GM18868 (cell line): ENCODE measurements around the gene CARMIL1.

Experiments
- ATAC-seq: cut with Tn5 transposase; IDR thresholded peaks from one replicate; pipeline ENCODE4 v1.9.1; 2021; ENCODE audit warnings: mild to moderate bottlenecking, moderate library complexity; ENCODE audit not compliant: unreplicated experiment

CARMIL1 gene

DNA sequence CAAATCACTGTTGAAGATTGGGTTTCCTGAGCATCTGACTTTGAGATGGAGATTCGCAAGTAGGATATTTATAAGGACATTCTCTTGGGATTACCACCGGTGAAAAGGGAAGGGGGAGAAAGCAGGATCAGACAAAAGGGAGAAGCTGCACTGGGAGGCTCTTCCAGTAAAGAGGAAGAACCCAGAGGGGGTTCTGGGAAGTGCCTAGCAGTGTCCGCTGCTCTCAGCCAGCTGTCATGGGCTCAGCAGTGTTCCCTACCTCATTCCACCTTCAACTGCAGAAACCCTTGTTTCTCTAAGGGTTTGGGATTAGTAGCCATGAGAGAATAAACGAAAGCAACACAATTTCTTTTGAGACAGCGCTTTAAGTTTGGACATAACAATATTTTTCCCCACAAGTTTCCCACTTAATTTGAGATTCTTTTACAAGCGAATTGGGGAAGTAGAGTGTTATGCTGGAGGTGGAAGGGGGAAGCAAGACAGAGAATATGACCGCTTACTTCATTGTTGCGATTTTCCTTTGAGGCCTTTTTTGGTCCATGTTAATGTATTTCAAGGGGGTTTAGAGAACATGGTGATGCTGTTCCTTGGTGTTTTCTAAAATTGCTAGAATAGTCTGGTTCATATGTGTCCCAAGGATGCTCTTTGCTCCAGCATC, 218.3 kb downstream of the CARMIL1 start:
- no peak for ATAC-seq

DNA sequence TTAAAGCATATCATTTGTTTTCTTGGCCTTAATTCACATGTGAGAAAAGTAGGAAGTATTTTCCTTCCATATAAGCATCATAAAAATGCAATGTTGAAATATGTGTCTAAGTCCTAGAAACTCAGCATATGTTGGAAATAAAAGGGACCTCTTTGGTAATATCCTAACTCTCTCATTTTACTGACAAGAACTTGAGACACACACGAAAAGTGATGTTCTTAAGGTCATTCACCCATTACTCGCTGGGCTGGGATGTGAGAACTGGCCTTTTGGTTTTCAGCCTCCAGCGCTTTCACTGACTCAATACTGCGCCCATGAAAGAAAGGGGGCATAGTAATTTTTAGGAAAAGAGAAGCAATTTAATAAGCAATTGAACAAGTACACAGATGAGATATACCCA, 219.3 kb downstream of the CARMIL1 start:
- no peak for ATAC-seq

DNA sequence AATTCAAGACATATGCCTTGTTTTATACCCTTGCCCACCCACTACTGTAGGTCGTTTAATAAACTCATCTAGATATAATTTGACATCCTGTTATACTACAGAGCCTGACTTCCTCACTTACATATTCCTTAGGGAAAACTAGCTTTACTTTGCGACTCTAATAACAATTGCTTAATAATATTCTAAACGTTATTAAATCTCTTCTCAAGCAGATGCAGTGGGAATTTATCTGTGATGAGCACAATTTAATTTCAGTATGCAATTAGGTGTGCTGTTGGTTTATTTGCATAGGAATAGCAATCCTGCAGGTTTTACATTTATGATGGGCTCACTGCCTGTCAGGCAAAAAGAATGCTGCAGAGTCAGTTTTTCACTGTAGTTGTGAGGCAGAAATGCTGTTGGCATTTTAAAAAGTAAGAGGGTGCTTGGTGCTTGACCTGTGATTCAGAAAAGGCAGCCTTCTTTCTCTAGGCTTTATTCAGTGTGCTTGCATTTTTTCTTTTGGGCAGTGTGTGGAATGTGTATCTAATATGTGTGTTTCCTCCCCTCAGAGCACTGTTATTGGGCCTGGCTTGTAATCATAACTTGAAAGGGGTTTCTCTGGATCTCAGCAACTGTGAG, 220.6 kb downstream of the CARMIL1 start:
- no peak for ATAC-seq

DNA sequence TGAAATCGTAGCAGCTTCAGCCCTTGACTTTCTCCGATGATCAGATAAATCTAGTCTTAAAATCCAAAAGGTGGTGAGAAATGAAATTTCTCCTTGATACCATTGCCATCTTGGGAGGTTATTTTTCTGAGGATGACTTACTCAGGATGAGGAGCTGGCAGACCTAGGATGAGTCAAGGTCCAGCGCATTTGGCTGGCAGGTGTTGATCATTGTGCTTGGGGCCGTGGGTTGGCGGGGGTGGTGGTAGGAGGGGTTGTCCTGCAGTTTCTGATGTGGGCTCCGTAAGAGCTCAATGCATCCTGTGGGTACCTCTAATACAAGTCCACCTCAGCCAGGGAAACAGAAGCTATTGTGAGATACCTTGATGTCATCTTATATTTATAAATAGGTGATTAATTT, 224.5 kb downstream of the CARMIL1 start:
- no peak for ATAC-seq

DNA sequence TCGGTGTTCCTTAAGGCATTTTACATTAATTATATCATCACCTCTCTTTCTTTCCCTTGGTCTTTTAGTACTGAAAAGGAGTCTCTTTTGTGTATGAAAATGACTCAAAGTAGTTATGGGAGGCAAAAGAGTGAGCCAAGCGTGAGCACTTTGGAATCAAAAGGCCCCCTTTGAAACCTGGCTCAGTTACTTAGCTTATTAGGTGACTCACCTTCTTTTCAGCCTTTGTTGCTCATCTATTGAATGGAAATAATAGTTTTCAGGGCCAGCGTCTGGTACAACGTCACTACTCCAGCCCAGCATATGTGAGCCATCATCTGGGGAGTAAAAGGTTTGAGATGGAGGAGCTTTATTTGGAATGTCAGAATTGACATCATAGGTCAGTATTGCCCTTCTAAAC, 225.5 kb downstream of the CARMIL1 start:
- no peak for ATAC-seq

DNA sequence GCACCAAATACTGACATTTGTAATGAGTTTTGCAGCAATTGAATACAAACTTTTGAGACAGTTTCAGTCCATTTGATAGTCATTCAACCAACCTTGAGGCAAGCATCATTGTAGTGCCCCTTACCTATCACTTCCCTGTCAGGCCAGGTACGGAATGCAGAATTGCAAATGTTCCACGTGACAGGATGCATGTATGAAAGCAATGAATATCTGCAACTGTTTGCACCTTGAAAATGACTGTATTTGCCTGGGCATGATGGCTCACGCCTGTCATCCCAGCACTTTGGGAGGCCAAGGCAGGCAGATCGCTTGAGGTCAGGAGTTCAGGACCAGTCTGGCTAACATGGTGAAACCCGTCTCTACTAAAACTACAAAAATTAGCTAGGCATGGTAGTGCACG, 226.8 kb downstream of the CARMIL1 start:
- no peak for ATAC-seq

DNA sequence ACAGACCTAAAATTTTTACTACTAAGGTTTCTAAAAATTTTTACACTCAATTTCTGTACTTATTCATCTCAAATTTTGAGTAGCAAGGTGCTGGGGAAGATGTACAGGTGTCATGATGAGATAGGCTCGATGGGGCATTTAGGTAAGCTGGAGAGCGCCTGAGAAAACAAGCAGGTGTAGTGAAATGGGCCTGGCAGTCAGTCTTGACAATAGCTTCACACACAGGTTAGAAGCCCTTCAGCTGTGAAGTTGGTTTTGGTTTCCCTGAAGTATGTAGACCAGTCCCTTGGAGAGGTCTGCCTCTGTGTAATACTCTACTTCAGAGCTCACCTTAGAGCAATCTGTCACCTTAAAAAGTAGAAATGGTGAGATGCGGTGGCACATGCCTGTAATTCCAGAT, 228.9 kb downstream of the CARMIL1 start:
- no peak for ATAC-seq

DNA sequence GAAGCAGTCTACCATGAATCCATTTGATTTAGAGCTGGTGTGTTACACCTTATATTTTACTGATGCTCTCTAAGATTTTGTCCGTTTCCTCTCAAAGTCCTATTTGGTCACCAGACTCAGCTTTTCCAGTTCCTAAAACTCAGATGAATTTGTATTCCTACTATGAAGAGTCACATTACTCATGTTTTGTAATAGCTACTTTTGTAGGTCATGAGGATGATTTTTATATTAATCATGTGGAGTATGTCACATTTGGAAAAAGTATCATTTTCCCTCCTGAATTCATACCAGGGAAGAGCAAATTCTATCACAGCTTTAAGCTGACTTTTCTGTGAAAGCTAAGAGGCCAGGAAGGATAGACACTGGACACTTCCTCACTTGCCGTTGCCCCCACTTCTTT, 232.2 kb downstream of the CARMIL1 start:
- no peak for ATAC-seq

DNA sequence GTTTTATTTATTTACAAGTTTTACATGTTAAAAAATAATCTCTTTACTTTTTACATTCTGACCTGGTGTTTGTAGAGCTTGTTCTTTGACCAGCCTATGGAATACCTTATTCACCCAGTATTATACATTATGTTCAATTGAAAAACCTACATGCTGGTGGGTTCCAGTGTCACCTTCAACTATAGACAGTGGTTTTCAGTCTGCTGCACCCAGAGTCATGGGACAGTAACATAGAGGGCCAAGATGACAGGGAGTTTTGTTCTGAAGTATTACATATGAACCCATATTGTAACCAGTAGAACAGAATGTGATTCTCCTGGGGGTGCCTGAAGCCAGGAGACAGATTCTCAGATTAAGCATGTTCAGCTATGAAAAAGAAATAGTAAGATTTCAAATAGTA, 233.4 kb downstream of the CARMIL1 start:
- no peak for ATAC-seq

DNA sequence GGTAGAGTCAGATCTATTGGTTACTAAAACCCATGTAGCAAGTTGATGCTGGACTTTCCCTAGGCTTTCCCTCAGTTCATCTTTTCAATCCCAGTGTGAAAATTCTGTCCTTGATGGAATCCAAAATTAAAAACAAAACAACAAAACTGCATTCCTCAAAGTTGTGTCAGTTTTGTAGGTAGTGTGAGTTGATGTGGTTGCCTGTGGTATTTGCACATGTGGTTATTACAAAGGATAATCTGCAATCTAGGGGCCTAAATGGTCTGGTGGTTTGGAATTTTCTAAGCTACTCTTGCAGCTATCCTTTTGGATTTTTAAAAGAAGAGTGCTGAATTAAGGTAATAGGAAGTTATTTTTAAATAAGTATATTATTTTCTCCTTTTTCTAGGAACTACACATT, 240.7 kb downstream of the CARMIL1 start:
- ATAC-seq = no peak

DNA sequence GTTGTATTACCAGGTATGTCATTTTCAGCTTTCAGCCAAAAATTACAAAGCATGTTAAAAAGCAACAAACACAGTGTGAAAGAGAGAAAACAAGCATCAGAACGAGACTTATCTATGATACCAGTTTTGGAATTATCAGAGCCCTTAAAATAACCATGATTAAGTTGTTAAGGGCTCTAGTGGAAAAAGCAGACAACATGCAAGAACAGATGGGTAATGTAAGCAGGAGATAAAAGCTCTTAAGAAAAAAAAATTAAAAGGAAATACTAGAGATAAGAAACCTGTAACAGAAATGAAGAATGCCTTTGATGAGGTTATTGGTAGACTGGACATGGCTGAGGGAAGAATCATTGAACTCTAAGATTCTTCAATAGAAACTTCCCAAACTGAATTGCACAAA, 245.4 kb downstream of the CARMIL1 start:
- ATAC-seq = no peak

DNA sequence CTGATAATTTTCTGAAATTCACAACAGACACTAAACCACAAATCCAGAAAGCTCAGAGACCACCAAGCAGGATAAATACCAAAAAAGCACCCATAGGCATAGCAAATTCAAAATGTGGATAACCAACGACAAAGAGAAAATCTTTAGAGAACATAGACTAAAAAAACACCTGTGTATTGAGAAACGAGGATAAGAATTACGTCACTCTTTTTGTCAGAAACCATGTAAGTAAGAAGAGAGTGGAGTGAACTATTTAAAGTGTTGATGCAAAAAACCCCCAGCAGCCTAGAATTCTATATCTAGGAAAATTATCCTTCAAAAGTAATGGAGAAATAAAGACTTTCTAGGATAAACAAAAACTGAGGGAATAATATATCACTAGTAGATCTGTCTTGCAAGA, 245.9 kb downstream of the CARMIL1 start:
- no peak for ATAC-seq

DNA sequence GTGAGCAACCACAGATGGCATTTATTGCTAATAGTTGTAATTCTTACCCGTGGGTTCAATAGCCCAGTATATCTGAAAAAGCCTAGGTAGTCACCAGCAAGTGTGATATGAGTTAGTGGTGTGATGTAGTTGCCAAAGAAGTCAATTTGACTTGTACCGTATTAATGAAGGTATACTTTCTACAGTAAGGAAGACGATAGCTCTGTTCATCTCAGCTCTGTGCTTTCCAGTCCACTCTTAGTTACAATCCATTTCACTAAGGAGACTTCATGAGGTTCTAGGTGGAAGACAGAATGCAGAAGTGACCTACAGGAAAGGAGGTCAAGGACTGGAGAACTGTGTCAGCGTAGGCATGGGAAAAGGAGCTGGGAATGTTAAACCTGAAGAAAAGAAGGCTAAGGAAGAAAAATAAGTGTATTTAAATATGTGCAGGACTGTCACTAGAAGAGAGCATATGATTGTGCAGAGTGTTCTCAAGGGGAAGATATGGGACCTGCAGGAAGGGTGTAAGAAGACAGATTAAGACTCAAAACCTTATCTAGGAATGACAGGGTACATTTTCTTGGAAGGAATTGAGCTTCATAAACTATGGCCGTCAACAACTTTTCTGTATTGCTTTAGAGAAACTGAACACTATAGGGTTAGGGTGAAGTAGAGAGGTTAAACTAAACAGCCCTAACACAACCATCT, 255.9 kb downstream of the CARMIL1 start:
- ATAC-seq = no peak

DNA sequence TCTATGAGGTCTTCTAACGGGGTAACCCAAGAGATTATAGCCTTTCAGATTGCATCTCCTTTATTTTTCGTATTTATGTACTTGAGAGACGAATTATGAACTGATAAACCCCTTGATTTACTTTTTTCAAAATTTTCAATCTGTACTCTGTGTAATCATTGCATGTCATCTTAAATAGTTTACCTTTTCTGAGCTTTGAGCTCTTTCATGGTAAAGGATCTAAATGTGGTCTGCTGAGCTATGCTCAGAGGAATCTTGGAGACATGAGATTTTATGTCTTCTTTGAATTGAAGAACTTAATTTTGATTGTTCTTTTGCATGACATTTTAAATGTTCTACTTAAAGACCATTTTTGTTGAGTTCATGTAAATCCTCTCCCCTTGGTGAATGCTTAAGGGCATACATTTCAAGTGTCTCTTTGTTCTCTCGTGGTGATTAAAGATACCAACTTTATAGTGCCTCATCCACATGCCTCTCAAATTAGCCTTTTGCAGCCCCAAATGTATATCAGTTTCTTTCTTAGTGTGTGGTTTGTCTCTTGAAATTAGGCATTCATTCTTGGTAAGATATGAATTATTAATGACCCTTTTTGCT, 256.6 kb downstream of the CARMIL1 start:
- no peak for ATAC-seq

DNA sequence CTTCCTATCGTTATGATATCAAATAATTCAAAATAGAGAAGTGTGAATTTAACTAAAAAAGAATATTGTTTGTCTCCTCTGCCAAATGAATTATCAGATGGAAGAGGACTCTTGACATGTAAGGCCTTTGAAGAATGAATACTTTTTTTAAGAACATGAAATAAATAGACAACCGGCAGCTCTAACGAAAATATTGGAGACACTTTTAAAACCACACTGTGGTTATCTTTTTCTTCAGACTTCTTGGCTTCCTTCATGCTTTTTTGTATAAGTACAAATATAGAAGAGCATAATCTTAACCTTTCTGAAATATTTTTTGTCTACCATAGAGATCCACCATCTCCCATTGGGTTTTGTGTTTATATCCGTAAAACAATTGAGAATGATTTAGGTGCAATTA, 257.6 kb downstream of the CARMIL1 start:
- no peak for ATAC-seq

DNA sequence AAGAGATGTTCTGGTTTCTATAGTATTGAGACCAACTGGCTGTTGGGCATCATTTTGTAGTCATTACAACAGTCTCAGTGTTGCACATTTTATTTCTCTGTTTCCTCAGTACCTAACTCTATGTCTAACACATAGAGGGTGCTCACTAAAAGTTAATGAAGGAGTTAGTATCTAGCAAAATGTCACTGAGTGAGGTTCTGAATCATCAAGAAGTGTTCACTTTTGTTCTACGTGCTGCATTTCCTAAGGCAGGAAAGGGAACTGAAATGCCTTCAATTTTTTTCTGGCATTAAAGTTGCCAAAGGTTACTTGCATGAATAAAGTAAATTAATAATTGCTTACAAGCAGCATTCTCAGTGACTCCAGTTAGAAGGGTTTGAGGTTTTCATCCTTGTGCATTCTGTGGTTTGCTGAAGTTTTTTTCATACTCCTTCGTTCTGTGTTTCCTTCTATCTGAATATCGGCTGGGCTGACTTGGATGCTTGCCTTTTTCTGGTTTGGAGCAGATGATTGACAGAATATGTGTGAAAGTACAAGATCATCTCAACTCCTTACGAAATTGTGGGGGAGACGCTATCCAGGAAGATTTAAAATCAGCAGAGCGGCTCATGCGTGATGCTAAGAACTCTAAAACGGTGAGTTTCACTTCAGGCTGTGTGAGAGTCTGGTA, 258.3 kb downstream of the CARMIL1 start:
- no peak for ATAC-seq

DNA sequence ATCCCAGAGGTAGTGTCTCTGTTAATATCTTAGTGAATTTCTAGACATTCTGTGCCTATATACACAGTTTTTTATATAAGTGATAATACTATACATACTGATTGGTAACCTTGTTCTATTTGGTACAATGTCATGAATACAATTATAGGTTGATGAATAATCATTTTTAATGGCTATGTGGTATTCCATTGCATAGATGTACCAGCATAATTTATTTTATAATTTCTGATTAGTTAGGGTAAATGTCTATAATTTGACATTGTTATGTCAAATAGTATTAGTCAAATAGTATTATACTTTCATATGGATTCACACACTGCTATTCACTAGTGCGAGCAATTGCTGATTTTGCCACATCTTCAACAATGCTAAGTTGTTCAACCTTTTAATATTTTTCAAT, 262.1 kb downstream of the CARMIL1 start:
- no peak for ATAC-seq

DNA sequence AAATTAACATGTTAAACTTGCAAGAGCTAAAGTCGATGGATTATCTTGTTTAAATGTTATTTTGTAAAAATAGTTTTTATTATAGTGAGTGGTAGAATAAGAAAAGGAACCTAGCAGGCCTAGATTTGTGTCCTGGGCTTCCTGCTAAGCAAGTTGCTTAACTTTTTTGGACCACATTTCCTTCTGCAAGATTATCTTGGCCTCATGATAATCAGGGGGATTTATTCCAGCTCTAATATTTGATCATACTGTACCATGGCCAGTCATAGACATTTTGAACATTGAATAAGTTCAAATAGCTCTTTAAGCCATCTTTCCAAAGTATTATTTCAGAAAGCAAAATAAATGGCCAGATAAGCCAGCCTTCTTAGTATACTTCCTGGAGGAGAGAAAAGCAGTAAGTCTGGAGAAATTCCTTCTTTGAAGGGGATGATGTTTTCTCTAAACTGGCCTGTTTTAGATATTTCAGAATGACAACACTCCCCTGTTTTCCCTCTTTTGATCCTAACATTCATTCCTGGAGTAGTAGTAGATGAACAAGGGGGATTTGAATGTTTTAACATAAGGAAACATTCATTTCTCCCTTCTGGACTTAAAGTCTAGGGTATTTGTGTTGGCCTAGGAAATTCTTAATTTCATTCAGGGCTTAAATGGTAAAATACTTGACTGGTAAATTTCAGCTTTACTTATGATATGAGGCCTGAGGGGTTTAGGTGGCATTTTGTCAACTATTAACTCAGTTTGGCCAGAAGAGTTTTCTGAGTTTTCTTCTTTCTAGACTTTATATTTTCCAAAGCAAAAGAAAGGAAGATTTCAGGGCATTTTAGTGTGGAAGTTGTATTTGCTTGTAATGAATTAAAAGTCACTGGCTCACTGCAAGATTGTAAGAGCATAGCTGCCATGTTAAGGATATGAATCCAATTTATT, 264.1 kb downstream of the CARMIL1 start:
- ATAC-seq = no peak

DNA sequence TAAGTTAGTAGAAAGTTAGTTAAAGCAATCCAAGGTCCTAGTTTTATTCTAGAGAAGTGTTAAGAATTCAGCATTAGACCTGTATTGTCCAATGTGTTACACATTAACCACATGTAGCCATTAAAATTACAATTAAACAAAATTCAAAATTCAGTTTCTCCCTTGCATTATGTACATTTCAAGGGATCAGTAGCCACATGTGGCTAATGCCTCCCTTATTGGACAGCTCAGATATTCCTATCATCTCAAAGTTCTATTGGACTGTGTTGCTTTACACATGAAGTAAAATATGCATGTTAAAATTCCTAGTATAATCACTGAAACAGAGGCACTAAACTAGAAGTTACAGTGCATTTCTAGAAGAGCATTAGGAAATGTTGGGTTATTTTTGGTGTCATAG, 265.7 kb downstream of the CARMIL1 start:
- ATAC-seq = no peak

DNA sequence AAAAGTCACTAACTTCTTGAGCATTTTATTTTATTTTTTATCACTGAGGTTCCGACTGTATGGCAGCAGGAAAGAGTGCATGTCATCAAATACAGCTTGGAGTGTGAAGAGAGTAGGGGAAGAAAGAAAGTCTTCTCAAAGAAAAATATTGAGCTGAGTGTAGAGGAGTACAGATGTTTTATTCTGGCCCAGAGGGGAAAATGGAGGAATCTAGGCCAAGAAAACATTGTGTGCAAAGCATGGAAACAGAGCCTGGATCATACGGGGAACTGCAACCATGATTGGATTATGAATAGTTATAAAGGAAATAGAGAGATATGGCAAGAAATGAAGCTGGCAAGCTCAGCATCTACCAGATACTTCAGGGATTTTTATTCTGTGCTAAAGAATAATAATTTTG, 268.6 kb downstream of the CARMIL1 start:
- ATAC-seq = no peak
